ENCODE data around the gene TFAP2A. TPM values are rescaled to one million over a fixed set of nuclear protein-coding genes. Genes with fewer than 3 reads are reported as not detected.

TFAP2A gene
- total RNA-seq, 6 experiments from 2014 or later, result 0.07 to 0.18 (median 0.12) TPM; not detected in 3

GRCh38 chr6:10420546-10421157 lies 5.8 kb upstream of the TFAP2A start:
- intact Hi-C loops (cut with DNase I), result no loop called here
- TF ChIP-seq POLR2A (IDR thresholded peaks at IDR 0.05) (no peak), CTCF (IDR thresholded peaks at IDR 0.05) (no peak)
- peaks cover 23 to 68% of the 10 kb centered on the region in 2 donors for H3K27me3 ChIP-seq
- 5% methylated on average over 10 of the region's 21 CpGs for WGBS (ENCODE audit: insufficient coverage, low coverage, low lambda C conversion rate, missing lambda C conversion rate)
- ATAC-seq (no peak), DNase-seq (no peak)
- peaks cover 0 to 9% (median 0%) of the 10 kb centered on the region in 4 donors for H3K4me1 ChIP-seq
- H3K36me3 ChIP-seq, result no peaks in the 10 kb centered on the region
- no peak overlapping the region for H3K4me3 ChIP-seq
- H3K9me3 ChIP-seq, result no peaks in the 10 kb centered on the region
- H3K27ac ChIP-seq, result no peak overlapping the region

GRCh38 chr6:10419749-10420545 lies 5.1 kb upstream of the TFAP2A start:
- no peak for TF ChIP-seq POLR2A (IDR thresholded peaks at IDR 0.05)
- 4% methylated on average over 12 of the region's 31 CpGs for WGBS (ENCODE audit: insufficient coverage, low coverage, low lambda C conversion rate, missing lambda C conversion rate)
- ATAC-seq, result no peak
- no peak for DNase-seq
- Histone ChIP-seq H3K27me3 (peaks cover 28 to 73% of the 10 kb centered on the region in 2 donors), H3K4me3 (no peak overlapping the region), H3K4me1 (peaks cover 0 to 10% (median 0%) of the 10 kb centered on the region in 4 donors), H3K36me3 (no peaks in the 10 kb centered on the region), H3K27ac (no peak overlapping the region), H3K9me3 (no peaks in the 10 kb centered on the region)
- intact Hi-C loops (cut with DNase I), result no loop called here

GRCh38 chr6:10418862-10419748 lies 4.2 kb upstream of the TFAP2A start:
- ATAC-seq (no peak), DNase-seq (no peak)
- WGBS (ENCODE audit: insufficient coverage, low coverage, low lambda C conversion rate, missing lambda C conversion rate), result 4% methylated on average over 21 of the region's 56 CpGs
- H3K9me3 ChIP-seq, result no peaks in the 10 kb centered on the region
- no peaks in the 10 kb centered on the region for H3K36me3 ChIP-seq
- intact Hi-C loops (cut with DNase I), result no loop called here
- no peak overlapping the region for H3K27ac ChIP-seq
- no peak for TF ChIP-seq POLR2A (IDR thresholded peaks at IDR 0.05)
- TF ChIP-seq CTCF (IDR thresholded peaks at IDR 0.05), result no peak
- no peak overlapping the region for H3K4me3 ChIP-seq
- H3K27me3 ChIP-seq, result peaks cover 28 to 74% of the 10 kb centered on the region in 2 donors
- peaks cover 0 to 10% (median 0%) of the 10 kb centered on the region in 4 donors for H3K4me1 ChIP-seq

GRCh38 chr6:10418361-10418861 lies 3.5 kb upstream of the TFAP2A start:
- intact Hi-C loops (cut with DNase I), result no loop called here
- Histone ChIP-seq H3K27ac (no peak overlapping the region), H3K36me3 (no peaks in the 10 kb centered on the region), H3K4me3 (no peak overlapping the region), H3K4me1 (peaks cover 0 to 12% (median under 1%) of the 10 kb centered on the region in 4 donors), H3K27me3 (peaks cover 28 to 81% of the 10 kb centered on the region in 2 donors), H3K9me3 (no peaks in the 10 kb centered on the region)
- WGBS (ENCODE audit: insufficient coverage, low coverage, low lambda C conversion rate, missing lambda C conversion rate), result 20% methylated on average over 4 of the region's 18 CpGs
- TF ChIP-seq POLR2A (IDR thresholded peaks at IDR 0.05), result no peak
- TF ChIP-seq CTCF (IDR thresholded peaks at IDR 0.05), result no peak
- no peak for ATAC-seq
- no peak for DNase-seq

All from right lobe of liver (tissue), 6 donors.